NCI-H1417 (cell line): ENCODE data around the gene ASGR2.
"Not testable (repeated sequence)": the region's sequence is repeated elsewhere in the genome, so short reads cannot be mapped to it uniquely, and the experiment has no call there.

Experiments
- DNase-seq, 3 experiments: peaks; one replicate each; lab custom pipeline; 2025; lab: John Stamatoyannopoulos, UW

ASGR2 gene

DNA sequence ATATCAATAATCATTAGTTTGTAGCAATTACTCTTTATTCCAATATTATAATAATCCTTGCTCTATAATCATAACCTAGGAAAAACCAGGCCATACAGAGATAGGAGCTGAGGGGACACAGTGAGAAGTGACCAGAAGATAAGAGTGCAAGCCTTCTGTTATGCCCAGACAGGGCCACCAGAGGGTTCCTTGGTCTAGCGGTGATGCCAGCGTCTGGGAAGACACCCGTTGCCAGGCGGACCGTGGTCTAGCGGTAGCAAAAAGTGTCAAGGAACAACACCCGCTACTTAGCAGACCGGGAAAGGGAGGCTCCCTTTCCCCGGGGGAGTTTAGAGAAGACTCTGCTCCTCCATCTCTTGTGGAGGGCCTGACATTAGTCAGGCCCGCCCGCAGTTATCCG lies 11.8 kb upstream of the ASGR2 start:
- not testable (repeated sequence) for DNase-seq

- no peak for DNase-seq
These were observed 10.3 kb upstream of the ASGR2 start for GRCh38 chr17:7124923-7125322.

DNA sequence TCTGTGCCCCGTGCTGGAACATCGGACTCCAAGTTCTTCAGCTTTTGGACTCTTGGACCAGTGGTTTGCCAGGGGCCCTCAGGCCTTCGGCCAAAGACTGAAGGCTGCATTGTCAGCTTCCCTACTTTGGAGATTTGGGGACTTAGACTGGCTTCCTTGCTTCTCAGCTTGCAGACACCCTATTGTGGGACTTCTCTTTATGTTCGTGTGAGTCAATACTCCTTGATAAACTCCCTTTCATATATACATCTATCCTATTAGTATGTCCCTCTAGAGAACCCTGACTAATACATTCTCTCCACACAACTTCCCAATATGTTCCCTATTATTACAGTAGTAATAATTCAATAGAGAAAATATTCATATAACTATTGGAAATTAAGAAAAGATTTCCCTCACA lies 9.2 kb upstream of the ASGR2 start:
- DNase-seq: no peak

GRCh38 chr17:7122381-7122780 lies 7.8 kb upstream of the ASGR2 start:
- DNase-seq: no peak

- DNase-seq: not testable (repeated sequence)
These were observed 6.0 kb upstream of the ASGR2 start for GRCh38 chr17:7120635-7121034.

DNA sequence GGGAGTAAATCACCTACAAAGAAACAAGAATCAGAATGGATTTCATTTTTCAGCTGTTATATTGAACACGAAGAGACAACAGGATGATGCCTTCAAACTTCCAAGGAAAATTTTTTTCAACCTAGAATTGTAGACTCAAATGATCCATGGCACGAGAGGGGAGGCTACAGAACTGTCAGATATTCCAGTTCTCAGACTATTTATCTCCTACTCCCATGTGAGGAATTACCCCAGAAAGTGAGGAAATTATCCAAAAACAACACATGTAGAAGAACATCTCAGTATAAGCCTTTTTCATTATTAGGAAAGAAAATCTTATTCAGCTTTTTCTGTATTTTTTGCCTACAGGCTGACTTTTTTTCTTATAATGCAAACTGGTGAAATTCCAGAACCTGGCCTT lies 5.5 kb upstream of the ASGR2 start:
- DNase-seq: no peak

GRCh38 chr17:7119314-7119713 lies 4.7 kb upstream of the ASGR2 start:
- DNase-seq: no peak

GRCh38 chr17:7114875-7115614 lies 423 bp upstream of the ASGR2 start:
- no peak for DNase-seq

DNA sequence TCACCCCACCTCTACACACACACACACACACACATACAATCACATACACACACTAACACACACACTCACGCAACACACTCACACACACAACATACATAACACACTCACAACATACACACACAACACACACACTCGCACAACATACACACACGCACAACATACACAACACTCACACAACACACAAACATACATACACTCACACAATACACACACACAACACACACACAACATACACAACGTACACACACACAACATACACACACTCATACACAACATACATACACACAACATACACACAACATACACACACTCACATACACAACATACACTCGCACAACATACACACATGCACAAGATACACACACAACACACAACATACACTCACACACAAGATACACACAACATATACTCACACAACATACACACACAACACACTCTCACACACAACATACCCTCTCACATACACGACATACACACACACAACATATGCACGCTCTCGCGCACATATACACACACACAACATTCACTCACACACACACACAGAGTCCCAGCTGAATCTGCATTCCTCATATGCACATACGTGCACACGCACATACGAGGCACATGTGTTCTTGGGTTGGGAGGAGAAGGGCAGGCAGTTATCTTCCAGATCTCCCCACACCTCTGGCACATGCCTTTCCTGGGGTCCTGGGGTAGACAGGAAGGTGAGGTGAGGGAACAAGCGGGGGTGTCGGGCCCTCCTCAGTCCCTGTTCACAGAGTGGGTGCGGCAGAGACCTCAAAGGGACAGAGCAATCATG lies 1.1 kb downstream of the ASGR2 start:
- no peak for DNase-seq

DNA sequence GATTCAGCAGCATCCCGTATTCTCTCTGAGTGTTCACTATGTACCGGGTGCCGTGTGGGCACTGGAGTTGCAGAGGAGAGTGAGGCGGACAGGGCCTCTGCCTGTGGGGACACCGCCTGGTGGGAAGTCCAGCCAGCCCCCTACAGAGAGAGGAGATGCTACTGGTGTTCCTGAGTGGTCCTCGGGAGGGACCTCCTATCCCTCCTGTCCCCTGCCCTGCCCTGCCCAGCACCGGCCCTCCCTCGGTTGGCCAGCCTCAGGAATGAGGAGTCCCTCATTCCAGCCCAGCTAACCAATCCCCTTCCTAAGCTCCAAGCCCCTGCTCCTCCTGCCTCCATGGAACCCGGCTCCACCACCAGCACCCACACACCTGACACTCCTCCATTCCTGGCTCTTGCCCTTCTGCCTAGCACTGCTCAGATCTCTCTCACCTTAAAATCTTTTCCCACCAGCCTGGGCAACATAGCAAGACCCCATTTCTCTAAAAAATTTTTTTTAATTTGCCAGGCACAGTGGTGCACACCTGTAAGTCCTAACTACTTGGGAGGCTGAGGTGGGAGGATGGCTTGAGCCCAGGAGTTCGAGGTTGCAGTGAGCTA lies 2.0 kb downstream of the ASGR2 start:
- no peak for DNase-seq

GRCh38 chr17:7111784-7112509 lies 2.7 kb downstream of the ASGR2 start:
- no peak for DNase-seq

GRCh38 chr17:7110617-7111306 lies 3.9 kb downstream of the ASGR2 start:
- DNase-seq: no peak

- no peak for DNase-seq
These were observed 4.9 kb downstream of the ASGR2 start for GRCh38 chr17:7109461-7110322.

GRCh38 chr17:7108981-7109380 lies 5.6 kb downstream of the ASGR2 start:
- DNase-seq: no peak

DNA sequence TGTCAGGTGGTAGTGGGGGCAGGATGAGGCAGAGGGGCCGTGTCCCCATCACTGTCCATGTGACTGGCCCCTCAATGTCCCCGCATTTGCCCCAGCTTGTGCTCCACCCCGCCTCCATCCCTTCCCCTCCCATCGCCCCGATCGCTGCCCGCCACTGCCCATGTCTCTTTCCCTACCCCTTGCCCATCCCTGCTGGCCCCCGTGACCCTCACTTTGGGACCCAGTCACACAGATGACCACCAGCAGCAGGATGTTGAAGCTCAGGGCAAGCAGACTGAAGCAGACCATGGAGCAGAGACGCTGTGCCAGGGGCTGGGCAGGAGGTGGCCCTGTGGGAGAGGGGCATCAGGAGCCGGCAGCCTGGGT lies 6.1 kb downstream of the ASGR2 start:
- no peak for DNase-seq

GRCh38 chr17:7107795-7108559 lies 6.6 kb downstream of the ASGR2 start:
- DNase-seq: no peak

GRCh38 chr17:7107012-7107754 lies 7.4 kb downstream of the ASGR2 start:
- peak; percentile 65 to 92 (median 81) for DNase-seq

DNA sequence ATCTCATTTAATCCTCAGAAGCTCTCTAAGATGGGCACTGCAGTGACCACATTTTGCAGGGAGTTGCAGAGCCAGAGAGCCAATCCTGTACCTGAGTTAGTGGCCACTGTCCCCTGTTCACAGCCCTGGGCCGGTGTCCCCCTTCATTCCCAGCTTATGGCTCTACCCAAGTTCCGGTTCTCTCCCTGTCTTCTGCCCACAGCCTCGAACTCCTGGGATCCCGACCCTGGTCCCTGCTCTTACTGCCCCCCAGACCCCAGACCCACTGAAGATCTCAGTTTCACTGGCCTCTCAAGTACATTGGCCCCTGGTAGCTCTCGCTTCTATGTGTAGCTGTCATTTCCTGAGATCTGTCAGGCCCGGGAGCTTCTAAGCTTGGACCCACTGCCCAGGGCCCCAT lies 12.2 kb downstream of the ASGR2 start:
- DNase-seq: no peak

DNA sequence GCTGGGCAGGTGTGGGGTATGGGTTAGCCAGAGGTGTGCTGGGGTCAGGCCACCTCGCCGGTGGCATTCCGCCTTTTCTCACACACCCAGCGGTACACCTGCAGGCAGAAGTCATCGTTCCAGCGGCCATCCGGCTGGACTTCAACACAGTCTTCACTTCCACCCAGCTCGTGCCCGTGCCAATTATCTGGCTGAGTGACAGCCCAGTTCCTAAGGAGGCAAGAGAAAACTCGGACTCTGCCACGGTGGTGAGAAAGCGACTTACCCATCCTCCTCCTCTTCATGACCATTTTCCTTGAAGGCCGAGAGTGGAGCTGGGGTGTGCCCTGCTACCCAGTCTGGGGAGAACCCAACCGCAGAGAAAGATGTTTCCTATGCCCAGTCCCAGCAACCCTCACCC lies 13.1 kb downstream of the ASGR2 start:
- DNase-seq: no peak
